Tibial artery (tissue), 4 donors: Measurements from ENCODE around the gene IFNGR1.
"Not testable (repeated sequence)": the region's sequence is repeated elsewhere in the genome, so short reads cannot be mapped to it uniquely, and the experiment has no call there.

Experiments used
- DNase-seq, 2 donors: peaks; one replicate each; pipeline ENCODE4 v3.0.0-alpha.2; 2019
- H3K27ac ChIP-seq, 2 donors: fragments of 200-600 bp; sonication (generic) in 1 of 2; 1 replicate in 1 of 2; 2 replicates in 1 of 2; pipeline ENCODE4 v1.5.1; 2018 to 2019; ENCODE audit warnings: mild to moderate bottlenecking in 1 of 2
- H3K27me3 ChIP-seq, 2 donors: fragments of 200-600 bp; sonication (generic) in 1 of 2; one replicate each; pipeline versions ENCODE4 v1.5.1 to v1.6.0; 2016 to 2019
- H3K36me3 ChIP-seq, 3 donors: fragments of 200-600 bp; sonication (generic) in 2 of 3; one replicate each; pipeline ENCODE4 v1.5.1; 2016 to 2019; ENCODE audit warnings: mild to moderate bottlenecking in 2 of 3
- H3K4me1 ChIP-seq, 4 donors: fragments of 200-600 bp; sonication (generic) in 2 of 4; 1 replicate in 3 of 4; 2 replicates in 1 of 4; pipeline ENCODE4 v1.5.1; 2016 to 2019
- H3K4me3 ChIP-seq, 2 donors: fragments of 200-600 bp; sonication (generic) in 1 of 2; 1 replicate in 1 of 2; 2 replicates in 1 of 2; pipeline ENCODE4 v1.5.1; 2018 to 2019; ENCODE audit warnings: mild to moderate bottlenecking in 2 of 2
- H3K9me3 ChIP-seq, 3 donors: fragments of 200-600 bp; sonication (generic) in 1 of 3; one replicate each; pipeline ENCODE4 v1.5.1; 2016 to 2019
- intact Hi-C: fragments of 100-400 bp; cut with DNase I; formaldehyde crosslinking; loops from one replicate; pipeline ENCODE4 v1.15.0; 2023; ENCODE audit warnings: low total_unique reads
- TF ChIP-seq, protein P1 (sequence below), 2 experiments: fragments of 200-600 bp in 1 of 2; fragments of 450-650 bp in 1 of 2; IDR thresholded peaks; one replicate each; pipeline ENCODE4 v1.5.1; 2017 to 2019; ENCODE audit warnings: antibody characterized with exemption in 2 of 2, mild to moderate bottlenecking in 1 of 2, moderate library complexity in 1 of 2

IFNGR1 gene

DNA sequence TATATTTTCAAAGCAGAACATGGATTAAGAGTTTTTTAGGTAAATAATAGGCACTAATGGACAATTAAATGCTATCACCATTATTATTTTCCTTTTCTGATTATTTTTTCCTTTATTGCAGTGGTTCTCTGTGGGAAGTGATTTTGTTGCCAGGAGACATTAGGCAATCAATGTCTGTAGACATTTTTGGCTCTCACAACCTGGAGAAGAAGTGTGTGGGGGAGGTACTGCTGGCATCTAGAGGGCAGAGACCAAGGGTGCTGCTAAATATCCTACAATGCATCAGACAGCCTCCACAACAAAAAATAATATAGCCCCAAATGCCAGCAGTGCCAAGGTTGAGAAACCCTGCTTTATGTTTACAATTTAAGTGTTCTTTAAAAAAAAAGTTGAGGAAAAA is 8.3 kb downstream of the IFNGR1 start:
- intact Hi-C loops = no loop called here

DNA sequence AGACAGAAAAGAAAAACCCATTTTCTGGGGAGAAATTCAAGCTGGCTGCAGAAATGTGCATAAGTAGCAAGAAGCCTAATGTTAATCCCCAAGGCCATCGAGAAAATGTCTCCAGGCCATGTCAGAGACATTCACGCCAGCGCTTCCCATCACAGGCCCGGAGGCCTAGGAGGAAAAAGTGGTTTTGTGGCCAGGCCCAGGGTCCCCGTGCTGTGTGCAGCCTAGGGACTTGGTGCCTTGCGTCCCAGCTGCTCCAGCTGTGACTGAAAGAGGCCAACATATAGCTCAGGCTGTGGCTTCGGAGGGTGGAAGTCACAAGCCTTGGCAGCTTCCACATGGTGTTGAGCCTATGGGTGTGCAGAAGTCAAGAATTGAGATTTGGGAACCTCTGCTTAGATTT is 10.9 kb downstream of the IFNGR1 start:
- H3K27me3 ChIP-seq = no peaks in the 10 kb centered on the region
- no peak overlapping the region for H3K4me3 ChIP-seq
- TF ChIP-seq, protein P1, sequence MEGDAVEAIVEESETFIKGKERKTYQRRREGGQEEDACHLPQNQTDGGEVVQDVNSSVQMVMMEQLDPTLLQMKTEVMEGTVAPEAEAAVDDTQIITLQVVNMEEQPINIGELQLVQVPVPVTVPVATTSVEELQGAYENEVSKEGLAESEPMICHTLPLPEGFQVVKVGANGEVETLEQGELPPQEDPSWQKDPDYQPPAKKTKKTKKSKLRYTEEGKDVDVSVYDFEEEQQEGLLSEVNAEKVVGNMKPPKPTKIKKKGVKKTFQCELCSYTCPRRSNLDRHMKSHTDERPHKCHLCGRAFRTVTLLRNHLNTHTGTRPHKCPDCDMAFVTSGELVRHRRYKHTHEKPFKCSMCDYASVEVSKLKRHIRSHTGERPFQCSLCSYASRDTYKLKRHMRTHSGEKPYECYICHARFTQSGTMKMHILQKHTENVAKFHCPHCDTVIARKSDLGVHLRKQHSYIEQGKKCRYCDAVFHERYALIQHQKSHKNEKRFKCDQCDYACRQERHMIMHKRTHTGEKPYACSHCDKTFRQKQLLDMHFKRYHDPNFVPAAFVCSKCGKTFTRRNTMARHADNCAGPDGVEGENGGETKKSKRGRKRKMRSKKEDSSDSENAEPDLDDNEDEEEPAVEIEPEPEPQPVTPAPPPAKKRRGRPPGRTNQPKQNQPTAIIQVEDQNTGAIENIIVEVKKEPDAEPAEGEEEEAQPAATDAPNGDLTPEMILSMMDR (IDR thresholded peaks at IDR 0.05) = no peak
- H3K9me3 ChIP-seq = no peaks in the 10 kb centered on the region
- H3K4me1 ChIP-seq = peaks cover 0 to 44% (median 26%) of the 10 kb centered on the region in 4 donors
- intact Hi-C loops = no loop called here
- no peak for DNase-seq
- no peak overlapping the region for H3K27ac ChIP-seq
- H3K36me3 ChIP-seq = peaks cover 29 to 31% (median 30%) of the 10 kb centered on the region in 3 donors

More for the DNA sequence above, 8.3 kb downstream of the IFNGR1 start:
- Histone ChIP-seq H3K9me3 (no peaks in the 10 kb centered on the region), H3K27me3 (no peaks in the 10 kb centered on the region), H3K4me3 (no peak overlapping the region), H3K27ac (peak overlapping the region; percentile 2 to 16), H3K4me1 (peaks cover 0 to 69% (median 43%) of the 10 kb centered on the region in 4 donors), H3K36me3 (peaks cover 3 to 5% (median 4%) of the 10 kb centered on the region in 3 donors)
- TF ChIP-seq, protein P1 (IDR thresholded peaks at IDR 0.05) = no peak
- no peak for DNase-seq

DNA sequence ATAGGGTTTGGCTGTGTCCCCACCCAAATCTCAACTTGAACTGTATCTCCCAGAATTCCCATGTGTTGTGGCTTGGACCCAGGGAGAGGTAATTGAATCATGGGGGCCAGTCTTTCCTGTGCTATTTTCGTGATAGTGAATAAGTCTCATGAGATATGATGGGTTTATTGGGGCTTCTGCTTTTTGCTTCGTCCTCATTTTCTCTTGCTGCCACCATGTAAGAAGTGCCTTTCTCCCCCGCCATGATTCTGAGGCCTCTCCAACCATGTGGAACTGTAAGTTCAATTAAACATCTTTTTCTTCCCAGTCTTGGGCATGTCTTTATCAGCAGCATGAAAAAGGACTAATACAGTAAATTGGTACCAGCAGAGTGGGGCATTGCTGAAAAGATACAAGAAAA is 11.7 kb downstream of the IFNGR1 start:
- H3K27ac ChIP-seq, H3K9me3 ChIP-seq, H3K4me3 ChIP-seq, H3K27me3 ChIP-seq, DNase-seq, intact Hi-C loops: not testable (repeated sequence)
- Histone ChIP-seq H3K4me1 (peaks cover 0 to 35% (median 23%) of the 10 kb centered on the region in 4 donors), H3K36me3 (peaks cover 37 to 38% (median 38%) of the 10 kb centered on the region in 3 donors)

DNA sequence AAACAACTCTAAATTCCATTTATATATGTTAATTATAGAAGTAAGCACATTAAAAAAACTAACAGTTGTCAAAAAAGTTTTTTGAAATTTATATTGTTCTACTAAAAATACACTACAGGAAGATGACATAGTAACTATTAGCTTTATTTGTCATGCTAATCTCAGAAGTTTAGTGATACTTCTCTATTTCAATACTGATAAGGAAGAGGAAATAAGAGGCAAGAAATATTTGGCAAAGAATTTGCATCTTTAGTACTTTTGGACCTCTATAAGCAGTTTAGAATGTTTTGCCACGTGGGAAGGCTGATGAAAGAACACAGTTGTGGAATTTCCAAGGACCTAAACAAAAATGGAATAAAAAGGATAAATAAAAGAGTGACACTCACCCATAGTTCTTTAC is 12.6 kb downstream of the IFNGR1 start:
- DNase-seq = no peak
- Histone ChIP-seq H3K27ac (no peak overlapping the region), H3K27me3 (no peaks in the 10 kb centered on the region), H3K9me3 (no peaks in the 10 kb centered on the region), H3K4me3 (no peak overlapping the region), H3K36me3 (peaks cover 37 to 45% (median 43%) of the 10 kb centered on the region in 3 donors), H3K4me1 (peaks cover 0 to 27% (median 18%) of the 10 kb centered on the region in 4 donors)
- TF ChIP-seq, protein P1 (IDR thresholded peaks at IDR 0.05) = no peak
- intact Hi-C loops = no loop called here

DNA sequence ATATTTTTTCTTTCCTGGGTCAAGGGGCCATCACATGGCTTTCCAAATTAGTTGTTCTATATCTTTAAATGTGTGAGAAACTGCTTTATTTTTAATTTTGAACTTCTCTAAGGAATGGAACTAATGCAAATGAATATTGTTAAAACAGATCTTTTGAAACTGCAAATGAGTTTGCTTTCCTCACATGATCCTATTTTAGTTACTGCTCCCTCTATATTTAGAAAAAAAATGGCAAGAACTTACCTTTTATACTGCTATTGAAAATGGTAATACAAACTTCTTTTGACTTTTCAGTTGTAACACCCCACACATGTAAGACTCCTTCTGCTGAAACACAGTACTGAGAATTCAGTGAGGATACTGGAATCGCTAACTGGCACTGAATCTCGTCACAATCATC is 15.9 kb downstream of the IFNGR1 start:
- TF ChIP-seq, protein P1 (IDR thresholded peaks at IDR 0.05) = no peak
- no peak overlapping the region for H3K4me3 ChIP-seq
- H3K27me3 ChIP-seq = no peaks in the 10 kb centered on the region
- peaks cover 0 to 1% (median 0%) of the 10 kb centered on the region in 4 donors for H3K4me1 ChIP-seq
- H3K9me3 ChIP-seq = no peaks in the 10 kb centered on the region
- no peak overlapping the region for H3K27ac ChIP-seq
- intact Hi-C loops = no loop called here
- H3K36me3 ChIP-seq = peaks cover 63 to 70% (median 69%) of the 10 kb centered on the region in 3 donors
- no peak for DNase-seq

DNA sequence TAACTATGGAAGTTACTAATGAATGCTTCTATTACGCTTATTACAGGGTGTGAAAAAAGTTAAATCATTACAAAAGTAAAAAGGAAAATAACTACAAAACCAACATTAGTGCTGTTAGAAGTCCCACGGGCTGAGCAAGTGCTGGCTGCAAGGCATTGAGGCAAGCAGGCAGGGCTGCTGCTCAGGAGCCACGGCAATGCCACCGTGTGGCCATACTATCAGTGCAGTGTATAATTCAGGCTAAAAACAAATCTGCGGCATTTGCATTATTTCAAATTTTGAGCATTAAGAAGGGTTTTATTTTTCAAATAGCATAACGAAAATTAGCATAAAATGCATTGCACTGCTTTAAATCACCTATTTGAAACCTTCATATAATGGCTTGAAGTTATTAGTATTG is 17.1 kb downstream of the IFNGR1 start:
- peaks cover 75 to 81% (median 78%) of the 10 kb centered on the region in 3 donors for H3K36me3 ChIP-seq
- H3K27ac ChIP-seq = no peak overlapping the region

More for the DNA sequence above, 17.1 kb downstream of the IFNGR1 start:
- intact Hi-C loops = no loop called here
- DNase-seq = no peak
- Histone ChIP-seq H3K4me1 (no peaks in the 10 kb centered on the region), H3K4me3 (no peak overlapping the region), H3K27me3 (no peaks in the 10 kb centered on the region), H3K9me3 (no peaks in the 10 kb centered on the region)
- TF ChIP-seq, protein P1 (IDR thresholded peaks at IDR 0.05) = no peak
